PC-9 (cell line): ENCODE measurements around the gene ANK2. TPM values are rescaled to one million over a fixed set of nuclear protein-coding genes. Genes with fewer than 3 reads are reported as not detected.

ENCODE experiments used
- BruUV-seq: library from RNA; stranded (reverse); fragments of 400-500 nt; replicated peaks from 2 replicates; lab custom pipeline; 2021; lab: Mats Ljungman, UMichigan
- CTCF ChIA-PET: fragments of 300-600 bp; sonication (Branson Sonifier 250); formaldehyde crosslinking; loops from one replicate; lab custom pipeline; 2022; ENCODE audit warnings: antibody characterized with exemption; lab: Charles Lee
- POLR2A ChIA-PET: fragments of 300-600 bp; sonication (Branson Sonifier 250); formaldehyde crosslinking; loops from one replicate; lab custom pipeline; 2022; ENCODE audit warnings: antibody characterized with exemption; ENCODE audit not compliant: unreplicated experiment; lab: Charles Lee
- DNase-seq, 2 experiments: peaks; one replicate each; pipeline versions ENCODE4 v3.0.0 to v3.0.0-alpha.2; 2015 to 2022; ENCODE audit warnings: mixed read lengths in 1 of 2
- H2AFZ ChIP-seq: fragments of 200-600 bp; sonication (generic); 2 replicates; pipeline ENCODE4 v1.8.1; 2017; ENCODE audit warnings: antibody characterized with exemption
- H3F3A ChIP-seq: fragments of 200-600 bp; sonication (generic); 2 replicates; pipeline ENCODE4 v1.8.1; 2017; ENCODE audit warnings: antibody characterized with exemption, mild to moderate bottlenecking, low read depth; ENCODE audit not compliant: insufficient read depth
- H3K27ac ChIP-seq: fragments of 200-600 bp; sonication (generic); 2 replicates; pipeline ENCODE4 v1.6.1; 2016; ENCODE audit warnings: mixed run types
- H3K27me3 ChIP-seq: fragments of 200-600 bp; sonication (generic); 2 replicates; pipeline ENCODE4 v1.6.1; 2016; ENCODE audit warnings: low read depth, mixed run types; ENCODE audit not compliant: insufficient read depth
- H3K36me3 ChIP-seq: fragments of 200-600 bp; sonication (generic); 2 replicates; pipeline ENCODE4 v1.6.1; 2016; ENCODE audit warnings: low read depth, mixed run types
- H3K4me1 ChIP-seq: fragments of 200-600 bp; sonication (generic); replicated peaks from 2 replicates; pipeline ENCODE4 v1.6.1; 2016; ENCODE audit warnings: mixed run types; ENCODE audit not compliant: insufficient read depth
- H3K4me2 ChIP-seq: fragments of 200-600 bp; sonication (generic); 2 replicates; pipeline ENCODE4 v1.6.1; 2017; ENCODE audit warnings: mixed run types
- H3K4me3 ChIP-seq: fragments of 200-600 bp; sonication (generic); 2 replicates; pipeline ENCODE4 v1.6.1; 2016; ENCODE audit warnings: mixed run types
- H3K79me2 ChIP-seq: fragments of 200-600 bp; sonication (generic); 2 replicates; pipeline ENCODE4 v1.6.1; 2017; ENCODE audit warnings: low read depth, mixed run types
- H3K9me2 ChIP-seq: fragments of 200-600 bp; sonication (generic); 2 replicates; pipeline ENCODE4 v1.8.1; 2017; ENCODE audit warnings: mild to moderate bottlenecking; ENCODE audit not compliant: insufficient read depth
- H3K9me3 ChIP-seq: fragments of 200-600 bp; sonication (generic); 2 replicates; pipeline ENCODE4 v1.8.1; 2016; ENCODE audit warnings: low read depth; ENCODE audit not compliant: insufficient read depth
- H4K20me1 ChIP-seq: fragments of 200-600 bp; sonication (generic); 2 replicates; pipeline ENCODE4 v1.8.1; 2017; ENCODE audit not compliant: insufficient read depth
- EZH2 ChIP-seq: fragments of 200-600 bp; sonication (generic); IDR thresholded peaks from 2 replicates; pipeline ENCODE4 v1.8.0; 2017; ENCODE audit warnings: antibody characterized with exemption, low read depth
- intact Hi-C: fragments of 100-400 bp; cut with micrococcal nuclease; formaldehyde crosslinking; loops from one replicate; pipeline ENCODE4 v1.10.0; 2022; ENCODE audit not compliant: unreplicated experiment
- total RNA-seq: library from RNA; stranded (reverse); gene quantifications from 2 replicates; pipeline ENCODE4 v1.2.3, GENCODE V29; 2021
- TF ChIP-seq, protein P1 (sequence below): fragments of 200-600 bp; sonication (generic); conservative IDR thresholded peaks from 2 replicates; pipeline ENCODE4 v1.6.1; 2017; ENCODE audit warnings: mixed run types, antibody characterized with exemption, mild to moderate bottlenecking, moderate library complexity

ANK2 gene
- total RNA-seq, 1 experiment from 2014 or later, result 0.61 TPM

DNA sequence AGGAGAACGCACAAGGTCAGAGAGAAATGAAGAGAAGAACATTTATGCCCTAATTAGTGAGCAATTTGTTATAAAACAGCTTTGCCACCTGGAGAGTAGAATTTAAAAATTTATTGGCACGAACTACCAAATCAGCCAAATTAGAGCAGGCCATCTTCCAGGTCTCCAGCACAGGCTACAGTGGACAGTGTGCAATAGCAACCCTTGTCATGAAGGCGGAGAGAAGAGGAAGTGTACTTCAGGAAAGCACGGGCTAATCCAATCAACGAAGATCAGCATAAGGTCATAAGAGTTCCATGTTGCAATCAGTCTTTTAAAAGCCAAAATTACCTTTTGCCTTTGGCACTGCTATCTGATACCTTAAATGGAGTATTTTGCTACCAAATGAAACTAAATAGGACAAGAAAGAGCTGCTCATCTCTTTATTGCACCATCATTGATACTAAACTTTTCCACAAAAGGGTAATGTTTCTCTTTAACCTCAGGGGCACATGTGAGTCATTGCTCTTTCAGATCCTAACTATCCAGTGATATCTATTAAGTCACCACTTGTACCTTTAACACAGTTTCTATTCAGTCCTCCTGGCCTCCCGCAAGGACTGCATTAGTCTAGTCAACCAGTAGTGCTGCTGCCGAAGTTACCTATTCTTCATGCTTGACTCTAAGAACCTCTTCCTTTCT lies 19.9 kb downstream of the ANK2 start:
- peak overlapping the region; percentile 54 for H3K4me2 ChIP-seq
- ChIA-PET POLR2A (no interaction called here), CTCF (no interaction called here)
- intact Hi-C loops, result no loop called here
- no TSS peak for BruUV-seq
- H3K27me3 ChIP-seq, result no peaks in the 10 kb centered on the region
- H3K4me1 ChIP-seq, result peaks cover 14% of the 10 kb centered on the region; the same call in 1 of the 2 replicates
- no peaks in the 10 kb centered on the region for H3F3A ChIP-seq
- peak overlapping the region; percentile 31; the same call in 1 of the 2 replicates for H2AFZ ChIP-seq
- no peaks in the 10 kb centered on the region for H3K36me3 ChIP-seq
- no peaks in the 10 kb centered on the region for H3K9me2 ChIP-seq
- no peaks in the 10 kb centered on the region for H4K20me1 ChIP-seq
- DNase-seq, result peak in 1 of 2 experiments; percentile 53
- no peaks in the 10 kb centered on the region for H3K9me3 ChIP-seq
- H3K79me2 ChIP-seq, result no peaks in the 10 kb centered on the region
- peak overlapping the region; percentile 52 for H3K27ac ChIP-seq
- no peak overlapping the region; the same call in 1 of the 2 replicates for H3K4me3 ChIP-seq
- TF ChIP-seq EZH2, result no peak
- TF ChIP-seq, protein P1, sequence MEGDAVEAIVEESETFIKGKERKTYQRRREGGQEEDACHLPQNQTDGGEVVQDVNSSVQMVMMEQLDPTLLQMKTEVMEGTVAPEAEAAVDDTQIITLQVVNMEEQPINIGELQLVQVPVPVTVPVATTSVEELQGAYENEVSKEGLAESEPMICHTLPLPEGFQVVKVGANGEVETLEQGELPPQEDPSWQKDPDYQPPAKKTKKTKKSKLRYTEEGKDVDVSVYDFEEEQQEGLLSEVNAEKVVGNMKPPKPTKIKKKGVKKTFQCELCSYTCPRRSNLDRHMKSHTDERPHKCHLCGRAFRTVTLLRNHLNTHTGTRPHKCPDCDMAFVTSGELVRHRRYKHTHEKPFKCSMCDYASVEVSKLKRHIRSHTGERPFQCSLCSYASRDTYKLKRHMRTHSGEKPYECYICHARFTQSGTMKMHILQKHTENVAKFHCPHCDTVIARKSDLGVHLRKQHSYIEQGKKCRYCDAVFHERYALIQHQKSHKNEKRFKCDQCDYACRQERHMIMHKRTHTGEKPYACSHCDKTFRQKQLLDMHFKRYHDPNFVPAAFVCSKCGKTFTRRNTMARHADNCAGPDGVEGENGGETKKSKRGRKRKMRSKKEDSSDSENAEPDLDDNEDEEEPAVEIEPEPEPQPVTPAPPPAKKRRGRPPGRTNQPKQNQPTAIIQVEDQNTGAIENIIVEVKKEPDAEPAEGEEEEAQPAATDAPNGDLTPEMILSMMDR, result no peak

DNA sequence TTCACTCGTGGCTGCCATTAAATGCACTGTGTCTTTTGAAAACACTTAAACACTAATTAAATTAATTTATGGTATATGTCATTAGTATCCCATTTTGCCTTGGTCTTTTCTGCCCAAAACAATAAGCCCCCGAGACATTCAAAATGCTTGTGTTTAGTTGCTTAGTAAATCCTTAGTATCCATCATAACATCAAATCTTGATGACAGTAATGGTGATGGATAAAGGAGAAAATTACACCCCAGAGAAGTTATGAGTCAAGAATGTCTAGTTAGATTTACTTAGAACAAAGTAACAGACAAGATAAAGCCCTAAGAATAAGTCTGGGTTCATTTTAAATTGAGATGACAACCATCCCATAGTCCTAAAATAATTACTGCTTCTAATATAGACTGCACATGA lies 21.3 kb downstream of the ANK2 start:
- TF ChIP-seq, protein P1, result no peak
- TF ChIP-seq EZH2, result no peak
- Histone ChIP-seq H2AFZ (no peak overlapping the region), H3K27me3 (no peaks in the 10 kb centered on the region), H3K9me3 (no peaks in the 10 kb centered on the region), H4K20me1 (no peaks in the 10 kb centered on the region), H3K79me2 (no peaks in the 10 kb centered on the region), H3K4me3 (no peak overlapping the region), H3K9me2 (no peaks in the 10 kb centered on the region), H3K36me3 (no peaks in the 10 kb centered on the region), H3K27ac (no peak overlapping the region), H3K4me2 (no peak overlapping the region), H3F3A (no peaks in the 10 kb centered on the region), H3K4me1 (peaks cover 14% of the 10 kb centered on the region; the same call in 1 of the 2 replicates)
- no peak for DNase-seq
- ChIA-PET CTCF (no interaction called here), POLR2A (no interaction called here)
- BruUV-seq, result no TSS peak
- intact Hi-C loops, result no loop called here

DNA sequence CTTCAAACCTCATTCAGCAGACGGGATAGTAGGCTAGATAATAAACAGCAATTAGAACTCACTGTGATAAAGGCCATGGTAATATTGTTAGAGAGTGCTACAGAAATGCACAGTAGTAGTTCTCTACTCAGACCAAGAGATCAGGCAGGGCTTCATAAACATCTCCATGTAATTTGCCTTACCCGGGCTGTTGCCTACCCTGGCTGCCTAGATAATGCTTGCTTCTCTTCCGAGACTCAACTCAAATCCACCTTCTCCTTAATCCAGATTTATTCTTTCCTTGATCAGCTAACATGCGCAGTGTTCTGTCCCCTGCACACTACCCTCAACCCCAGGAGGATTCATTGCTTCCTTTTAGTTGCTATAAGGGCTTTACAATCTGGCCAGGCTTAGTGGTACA lies 21.8 kb downstream of the ANK2 start:
- BruUV-seq, result no TSS peak
- no peaks in the 10 kb centered on the region for H3K36me3 ChIP-seq
- intact Hi-C loops, result no loop called here
- ChIA-PET CTCF (no interaction called here), POLR2A (no interaction called here)
- H3K4me1 ChIP-seq, result peaks cover 14% of the 10 kb centered on the region; the same call in 1 of the 2 replicates
- H3K4me3 ChIP-seq, result no peak overlapping the region
- no peaks in the 10 kb centered on the region for H3K27me3 ChIP-seq
- TF ChIP-seq, protein P1, result no peak
- no peak for TF ChIP-seq EZH2
- no peak overlapping the region for H3K27ac ChIP-seq
- H3K9me3 ChIP-seq, result no peaks in the 10 kb centered on the region
- H4K20me1 ChIP-seq, result no peaks in the 10 kb centered on the region
- H3K9me2 ChIP-seq, result no peaks in the 10 kb centered on the region
- DNase-seq, result no peak
- H2AFZ ChIP-seq, result no peak overlapping the region
- no peaks in the 10 kb centered on the region for H3F3A ChIP-seq
- H3K79me2 ChIP-seq, result no peaks in the 10 kb centered on the region
- no peak overlapping the region for H3K4me2 ChIP-seq
